Kidney capillary endothelial cell (primary cell): ENCODE results near the gene PRICKLE3.

Experiments used
- DNase-seq: peaks from one replicate; pipeline ENCODE4 v3.0.0-alpha.2; 2018; ENCODE audit warnings: low spot score

The PRICKLE3 gene

GRCh38 chrX:49186125-49187027 is at the start of gene PRICKLE3:
PRICKLE3 (minus strand) TSS chrX:49186373; CDS start chrX:49186297, 76 bp downstream.
- DNase-seq = no peak

GRCh38 chrX:49233887-49234555 is 47.8 kb upstream of the PRICKLE3 start:
- DNase-seq = no peak

- no peak for DNase-seq
Measured at GRCh38 chrX:49233176-49233575, 47.0 kb upstream of the PRICKLE3 start, which contains the start of gene CACNA1F. CACNA1F (minus strand) TSS chrX:49233340; CDS start chrX:49233309, 31 bp downstream.

- DNase-seq = no peak
Measured at GRCh38 chrX:49232525-49232924, 46.4 kb upstream of the PRICKLE3 start.

GRCh38 chrX:49231333-49232000 is 45.3 kb upstream of the PRICKLE3 start:
- no peak for DNase-seq

GRCh38 chrX:49230500-49231232 is 44.5 kb upstream of the PRICKLE3 start:
- DNase-seq = no peak

- no peak for DNase-seq
Measured at GRCh38 chrX:49228185-49228584, 42.0 kb upstream of the PRICKLE3 start.

GRCh38 chrX:49227726-49228125 is 41.6 kb upstream of the PRICKLE3 start:
- DNase-seq = no peak

- DNase-seq = no peak
Measured at GRCh38 chrX:49226946-49227345, 40.8 kb upstream of the PRICKLE3 start.

GRCh38 chrX:49225858-49226257 is 39.7 kb upstream of the PRICKLE3 start:
- DNase-seq = no peak

GRCh38 chrX:49221868-49222267 is 35.7 kb upstream of the PRICKLE3 start:
- no peak for DNase-seq

- no peak for DNase-seq
Measured at GRCh38 chrX:49220100-49220499, 33.9 kb upstream of the PRICKLE3 start.

GRCh38 chrX:49214996-49215526 is 28.9 kb upstream of the PRICKLE3 start:
- no peak for DNase-seq

- no peak for DNase-seq
Measured at GRCh38 chrX:49214416-49214815, 28.2 kb upstream of the PRICKLE3 start.

GRCh38 chrX:49212861-49213260 is 26.7 kb upstream of the PRICKLE3 start:
- no peak for DNase-seq

- DNase-seq = no peak
Measured at GRCh38 chrX:49212209-49212608, 26.0 kb upstream of the PRICKLE3 start.

GRCh38 chrX:49211074-49211473 is 24.9 kb upstream of the PRICKLE3 start:
- no peak for DNase-seq

GRCh38 chrX:49210406-49210805 is 24.2 kb upstream of the PRICKLE3 start:
- DNase-seq = no peak

GRCh38 chrX:49209434-49210251 is 23.5 kb upstream of the PRICKLE3 start:
- DNase-seq = no peak

GRCh38 chrX:49208399-49208798 is 22.2 kb upstream of the PRICKLE3 start:
- DNase-seq = no peak

GRCh38 chrX:49206543-49206942 is 20.4 kb upstream of the PRICKLE3 start:
- DNase-seq = no peak
